Measurements from ENCODE around the gene PILRB. TPM values are rescaled to one million over a fixed set of nuclear protein-coding genes. Genes with fewer than 3 reads are reported as not detected.
"Not testable (repeated sequence)": the region's sequence is repeated elsewhere in the genome, so short reads cannot be mapped to it uniquely, and the experiment has no call there.

Gene PILRB
- total RNA-seq, 1 experiment from 2014 or later, result 60.2 TPM

GRCh38 chr7:100352230-100352781, 5.6 kb upstream of the PILRB start:
- ChIA-PET POLR2A (interaction anchor here (0.7 kb wide), 1 partner anchor 16 kb away, joined by 4 read pairs; no protein-coding TSS in a partner anchor), CTCF (interaction anchor here (0.6 kb wide), 1 partner anchor 220 kb away, joined by 3 read pairs; no protein-coding TSS in a partner anchor)
- H3K9me2 ChIP-seq (ENCODE audit: insufficient read depth); H3K4me3 ChIP-seq (replicated peaks in 1 of 2; ENCODE audit: low read depth in 1 of 2, low read length in 2 of 2); H2AFZ ChIP-seq (ENCODE audit: low read depth, low read length, poor library complexity, severe bottlenecking); H3K27ac ChIP-seq (ENCODE audit: low read depth, low read length); H3K9me3 ChIP-seq (ENCODE audit: control insufficient read depth in 1 of 2, insufficient read depth in 1 of 2, low read depth in 1 of 2, low read length in 2 of 2); H4K20me1 ChIP-seq (ENCODE audit: insufficient read depth); RAD21 ChIA-PET (ENCODE audit: low non-redundant PET in 1 of 2, low total read pairs in 2 of 2, uncharacterized antibody in 2 of 2, unreplicated experiment in 2 of 2); DNase-seq (ENCODE audit: low read depth, low spot score); intact Hi-C loops (cut with micrococcal nuclease); H3K4me1 ChIP-seq (ENCODE audit: control insufficient read depth in 1 of 2, insufficient read depth in 2 of 2, low read length in 2 of 2); ATAC-seq; H3K27me3 ChIP-seq (ENCODE audit: insufficient read depth, low read length); H3K9ac ChIP-seq (ENCODE audit: low read length); BruUV-seq (replicated peaks); H3K4me2 ChIP-seq (ENCODE audit: low read length): not testable (repeated sequence)
- H3K36me3 ChIP-seq (ENCODE audit: control insufficient read depth in 1 of 2, insufficient read depth in 2 of 2, low read length in 2 of 2), result peaks cover 58 to 72% of the 10 kb centered on the region in 2 experiments
- peaks cover 22% of the 10 kb centered on the region; the same call in 1 of the 2 replicates for H3K79me2 ChIP-seq (ENCODE audit: insufficient read depth, low read length)

- RAD21 ChIA-PET (ENCODE audit: low non-redundant PET in 1 of 2, low total read pairs in 2 of 2, uncharacterized antibody in 2 of 2, unreplicated experiment in 2 of 2), result no interaction called here
Observed at GRCh38 chr7:100352984-100353684, 4.8 kb upstream of the PILRB start.

More at GRCh38 chr7:100352984-100353684, 4.8 kb upstream of the PILRB start:
- TF ChIP-seq MAX (IDR thresholded peaks at IDR 0.05) (no peak), POLR2AphosphoS5 (IDR thresholded peaks at IDR 0.05; ENCODE audit: low read depth, low read length) (no peak), ZFX (IDR thresholded peaks at IDR 0.05) (no peak), POLR2A (IDR thresholded peaks at IDR 0.05; ENCODE audit: borderline replicate concordance, extremely low read depth, insufficient read depth, insufficient read length) (no peak), ZBTB33 (IDR thresholded peaks at IDR 0.05; ENCODE audit: extremely low read depth, insufficient replicate concordance, low read length) (no peak), ATF3 (IDR thresholded peaks at IDR 0.05) (no peak), CTCF (IDR thresholded peaks at IDR 0.05 in 2 of 3, conservative IDR thresholded peaks at IDR 0.05 in 1 of 3; ENCODE audit: borderline replicate concordance in 1 of 3, insufficient read depth in 1 of 3, low read depth in 2 of 3, low read length in 2 of 3) (no peak), SRF (IDR thresholded peaks at IDR 0.05; ENCODE audit: low read depth) (no peak), EGR1 (IDR thresholded peaks at IDR 0.05; ENCODE audit: low read depth) (no peak), EZH2 (IDR thresholded peaks at IDR 0.05) (no peak), ZNF274 (IDR thresholded peaks at IDR 0.05; ENCODE audit: low read depth, low read length) (no peak), CBX3 (IDR thresholded peaks at IDR 0.05; ENCODE audit: low read depth) (no peak), EZH2phosphoT487 (IDR thresholded peaks at IDR 0.05; ENCODE audit: borderline replicate concordance) (no peak), FOSL1 (IDR thresholded peaks at IDR 0.05; ENCODE audit: low read depth) (no peak), CEBPB (IDR thresholded peaks at IDR 0.05; ENCODE audit: low read depth) (no peak), SIN3A (IDR thresholded peaks at IDR 0.05; ENCODE audit: low read depth) (no peak)
- POLR2A ChIA-PET, result interaction anchor here (0.7 kb wide), 1 partner anchor 15 kb away, joined by 4 read pairs; no protein-coding TSS in a partner anchor
- intact Hi-C loops (cut with micrococcal nuclease), result no loop called here
- no peak overlapping the region for H3K4me3 ChIP-seq (replicated peaks in 1 of 2; ENCODE audit: low read depth in 1 of 2, low read length in 2 of 2)
- no peaks in the 10 kb centered on the region for H3K4me1 ChIP-seq (ENCODE audit: control insufficient read depth in 1 of 2, insufficient read depth in 2 of 2, low read length in 2 of 2)
- BruUV-seq (replicated peaks), result no TSS peak
- no peak overlapping the region for H3K4me2 ChIP-seq (ENCODE audit: low read length)
- H4K20me1 ChIP-seq (ENCODE audit: insufficient read depth), result no peaks in the 10 kb centered on the region
- no peaks in the 10 kb centered on the region for H3K9me2 ChIP-seq (ENCODE audit: insufficient read depth)
- H3K27me3 ChIP-seq (ENCODE audit: insufficient read depth, low read length), result no peaks in the 10 kb centered on the region
- ATAC-seq, result no peak
- H3K27ac ChIP-seq (ENCODE audit: low read depth, low read length), result no peak overlapping the region
- CTCF ChIA-PET, result interaction anchor here (0.6 kb wide), 1 partner anchor 221 kb away, joined by 3 read pairs; no protein-coding TSS in a partner anchor
- peaks cover 54 to 67% of the 10 kb centered on the region in 2 experiments for H3K36me3 ChIP-seq (ENCODE audit: control insufficient read depth in 1 of 2, insufficient read depth in 2 of 2, low read length in 2 of 2)
- no peak overlapping the region for H2AFZ ChIP-seq (ENCODE audit: low read depth, low read length, poor library complexity, severe bottlenecking)
- no peaks in the 10 kb centered on the region for H3K9me3 ChIP-seq (ENCODE audit: control insufficient read depth in 1 of 2, insufficient read depth in 1 of 2, low read depth in 1 of 2, low read length in 2 of 2)
- H3K79me2 ChIP-seq (ENCODE audit: insufficient read depth, low read length), result peaks cover 13% of the 10 kb centered on the region; the same call in 1 of the 2 replicates
- DNase-seq (ENCODE audit: low read depth, low spot score), result no peak
- no peak overlapping the region for H3K9ac ChIP-seq (ENCODE audit: low read length)
